Measurements from ENCODE around the gene OTX1.
A peak's percentile ranks its signal among the peaks of the same experiment; 100 is the strongest.

- TF ChIP-seq EZH2phosphoT487 (IDR thresholded peaks at IDR 0.05; ENCODE audit: insufficient read depth, low read depth) (0 out of 2 replicates have a peak, but pooled peaks have one; percentile 50), EZH2 (IDR thresholded peaks at IDR 0.05; ENCODE audit: insufficient read depth, poor library complexity, severe bottlenecking) (peak; percentile 47)
These were observed 5.7 kb downstream of the OTX1 start for GRCh38 chr2:63056107-63057050.

All from GM23248 (cell line).